GM18502 (cell line): ENCODE data around the gene SNX3.

ENCODE experiments used
- ATAC-seq: cut with Tn5 transposase; IDR thresholded peaks from one replicate; pipeline ENCODE4 v1.9.1; 2021; ENCODE audit warnings: mild to moderate bottlenecking; ENCODE audit not compliant: unreplicated experiment, poor library complexity

SNX3 gene

GRCh38 chr6:108209738-108210137, 51.1 kb downstream of the SNX3 start:
- ATAC-seq: no peak

DNA sequence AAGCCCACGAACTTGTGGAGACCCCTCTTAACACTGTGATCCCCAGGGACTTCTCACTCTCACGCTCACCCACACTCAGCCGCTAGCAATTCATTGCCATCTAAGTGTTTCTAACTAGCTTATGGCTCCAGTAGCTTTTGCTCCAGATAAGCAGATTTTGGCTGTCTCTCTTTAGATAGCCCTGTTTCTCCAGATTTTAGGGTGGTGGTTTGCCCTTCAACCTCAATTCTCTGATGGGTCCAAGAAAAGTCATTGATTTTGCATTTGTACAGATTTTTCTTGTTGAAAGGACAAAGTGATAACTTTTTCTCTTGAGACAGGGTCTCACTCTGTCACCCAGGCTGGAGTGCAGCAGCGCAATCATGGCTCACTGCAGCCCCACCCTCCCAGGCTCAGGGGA, 53.8 kb downstream of the SNX3 start:
- no peak for ATAC-seq

DNA sequence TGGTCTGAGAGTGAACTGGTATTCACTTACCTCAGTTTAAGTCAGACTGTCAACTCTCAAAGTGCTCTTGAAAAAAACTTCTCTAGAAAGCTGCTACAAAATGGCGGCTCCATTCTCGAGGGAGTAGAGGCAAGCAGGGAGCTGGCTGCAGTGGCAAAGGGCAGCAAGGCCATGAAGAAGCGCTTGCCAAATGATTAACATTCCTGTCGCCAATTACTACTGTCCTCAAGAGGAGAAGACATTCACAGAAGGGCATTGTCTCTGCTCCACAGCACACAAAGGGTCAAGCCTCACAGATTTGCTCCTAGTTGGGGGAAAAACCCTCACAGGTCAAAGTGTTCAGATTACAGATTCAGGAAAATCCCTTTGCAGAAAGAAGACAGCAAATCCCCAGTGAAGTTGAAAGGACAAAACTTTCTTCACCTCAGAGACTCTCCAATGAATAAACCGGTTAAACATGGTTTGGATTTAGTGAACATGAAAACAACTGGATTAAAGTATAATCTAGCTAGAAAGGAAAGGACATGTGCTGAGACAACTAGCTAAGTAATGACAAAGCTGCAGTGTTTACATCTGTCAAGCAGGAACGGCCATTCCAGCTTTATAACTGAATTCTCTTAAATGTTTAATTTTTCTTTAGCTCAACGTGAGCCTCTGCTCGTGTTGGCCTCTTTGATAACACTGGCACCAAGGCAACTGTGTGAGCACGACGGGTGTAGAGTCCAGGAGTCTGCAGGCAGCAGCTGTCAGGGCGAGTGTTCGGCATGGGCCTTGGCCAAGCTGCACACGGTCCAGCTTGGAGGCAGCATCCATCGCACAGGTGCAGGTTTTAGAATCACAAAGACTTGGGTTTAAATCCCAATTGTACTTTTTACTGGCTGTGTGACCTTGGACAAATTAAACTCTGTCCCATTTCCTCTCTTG, 57.4 kb downstream of the SNX3 start:
- no peak for ATAC-seq

DNA sequence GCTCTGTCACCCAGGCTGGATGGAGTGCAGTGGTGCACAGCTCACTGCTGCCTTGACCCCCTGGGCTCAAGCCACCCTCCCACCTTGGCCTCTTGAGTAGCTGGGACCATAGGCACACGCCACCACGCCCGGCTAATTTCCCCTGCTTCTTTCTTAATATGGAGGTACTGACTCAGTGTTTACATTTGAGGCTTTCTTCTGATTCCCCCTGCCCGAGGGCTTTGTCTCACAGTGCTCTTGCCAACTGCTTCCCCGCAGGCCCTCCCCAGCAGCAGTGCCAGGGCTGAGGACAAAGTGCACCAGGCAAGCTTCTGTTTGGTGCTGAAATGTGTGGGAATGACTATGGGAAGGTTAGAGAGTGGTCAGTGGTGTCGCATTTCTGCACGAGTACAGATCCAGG, 60.2 kb downstream of the SNX3 start:
- no peak for ATAC-seq

- ATAC-seq: no peak
Observed at GRCh38 chr6:108200186-108200585, 60.7 kb downstream of the SNX3 start.

GRCh38 chr6:108198761-108199498, 61.9 kb downstream of the SNX3 start:
- ATAC-seq: no peak

- ATAC-seq: no peak
Observed at GRCh38 chr6:108195209-108195608, 65.6 kb downstream of the SNX3 start.

GRCh38 chr6:108194503-108194902, 66.3 kb downstream of the SNX3 start:
- ATAC-seq: no peak

DNA sequence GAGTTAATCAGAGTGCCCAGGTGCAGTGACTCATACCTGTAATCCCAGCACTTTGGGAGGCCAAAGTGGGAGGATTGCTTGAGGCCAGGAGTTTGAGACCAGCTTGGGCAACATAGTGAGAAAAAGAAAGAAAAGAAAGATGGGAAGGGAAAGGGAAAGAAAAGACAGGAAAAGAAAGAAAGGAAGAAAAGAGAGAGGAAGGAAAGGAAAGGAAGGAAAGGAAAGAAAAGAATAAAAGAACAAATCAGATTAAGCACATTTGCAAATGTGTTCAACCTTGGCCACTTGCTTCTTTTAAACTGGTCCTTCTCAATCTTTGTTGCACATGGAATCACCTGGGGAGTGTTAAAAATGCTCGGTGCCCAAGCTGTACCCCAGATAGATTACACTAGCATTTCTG, 67.0 kb downstream of the SNX3 start:
- no peak for ATAC-seq

DNA sequence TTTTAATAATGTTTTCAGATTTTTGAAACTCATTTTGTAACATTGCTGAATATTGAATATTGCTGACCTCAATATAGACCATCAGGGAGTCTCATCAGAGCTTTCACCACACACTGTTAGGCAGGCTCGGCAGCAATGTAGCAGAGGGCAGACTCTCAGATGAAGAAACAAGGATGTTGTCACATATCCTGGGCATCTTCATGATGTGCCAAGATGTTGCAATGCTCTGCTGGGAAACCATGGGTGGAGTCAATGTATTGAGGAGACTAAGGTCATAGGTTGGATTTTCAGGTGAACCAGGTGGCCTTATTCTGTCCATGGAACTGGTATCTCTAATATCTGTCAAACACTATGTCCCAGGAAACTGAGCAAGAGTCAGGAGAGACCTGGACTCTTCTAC, 67.7 kb downstream of the SNX3 start:
- ATAC-seq: no peak

DNA sequence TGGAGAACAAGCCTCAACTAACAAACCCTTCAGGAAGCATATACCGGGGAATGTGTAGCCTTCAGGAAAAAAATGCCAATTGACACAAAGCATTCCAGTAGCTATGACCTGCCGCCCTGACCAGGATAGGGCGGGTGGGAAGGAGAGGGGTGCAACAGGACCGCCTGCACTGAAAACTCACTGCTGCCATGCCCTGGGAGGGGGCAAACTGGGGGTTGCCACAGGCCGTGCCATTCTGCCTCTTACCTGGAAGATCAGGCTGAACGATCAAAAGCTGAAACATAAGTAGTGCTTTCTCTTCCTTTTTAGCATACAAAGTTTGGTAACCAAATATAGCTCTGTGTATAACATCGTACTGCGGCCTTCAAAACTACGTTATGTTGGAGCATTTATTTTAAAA, 73.3 kb downstream of the SNX3 start:
- ATAC-seq: no peak

DNA sequence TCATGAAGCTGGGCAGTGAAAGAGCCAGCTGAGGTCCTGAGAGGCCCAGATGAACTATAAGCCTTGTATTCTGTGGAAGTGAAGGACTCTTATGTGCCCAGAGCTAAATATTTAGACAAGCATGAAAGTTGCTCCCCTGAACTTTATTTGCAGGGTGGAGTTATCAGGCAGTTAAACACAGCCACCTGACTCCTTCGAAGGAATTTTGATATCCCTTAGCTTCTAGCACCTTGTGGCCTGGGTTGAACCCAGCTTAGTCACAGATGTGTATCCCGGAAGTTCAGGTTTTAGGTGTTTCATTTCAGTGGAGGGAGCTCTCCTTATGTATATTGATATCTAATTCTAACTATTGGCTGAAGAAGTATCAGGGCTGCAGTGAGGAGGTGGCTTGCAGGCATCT, 74.6 kb downstream of the SNX3 start:
- ATAC-seq: no peak

DNA sequence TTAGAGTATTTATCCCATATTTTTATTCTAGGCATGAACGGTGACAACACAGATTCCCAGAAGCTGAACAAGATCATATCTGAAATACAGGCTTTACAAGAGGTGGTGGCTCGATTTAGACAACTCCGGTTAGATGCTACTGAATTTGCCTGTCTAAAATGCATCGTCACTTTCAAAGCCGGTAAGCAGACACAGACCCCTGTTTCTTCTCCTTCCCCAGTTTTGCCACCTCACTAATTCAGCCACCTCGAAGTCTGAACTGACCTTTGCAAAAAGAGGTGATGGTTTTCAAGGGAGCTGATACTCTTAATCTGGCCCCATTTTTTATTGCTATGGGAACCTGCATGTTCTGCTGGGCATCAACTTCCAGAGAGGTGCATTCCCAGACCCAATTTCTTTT, 80.1 kb downstream of the SNX3 start:
- no peak for ATAC-seq

- no peak for ATAC-seq
Observed at GRCh38 chr6:108180266-108180665, 80.6 kb downstream of the SNX3 start.

DNA sequence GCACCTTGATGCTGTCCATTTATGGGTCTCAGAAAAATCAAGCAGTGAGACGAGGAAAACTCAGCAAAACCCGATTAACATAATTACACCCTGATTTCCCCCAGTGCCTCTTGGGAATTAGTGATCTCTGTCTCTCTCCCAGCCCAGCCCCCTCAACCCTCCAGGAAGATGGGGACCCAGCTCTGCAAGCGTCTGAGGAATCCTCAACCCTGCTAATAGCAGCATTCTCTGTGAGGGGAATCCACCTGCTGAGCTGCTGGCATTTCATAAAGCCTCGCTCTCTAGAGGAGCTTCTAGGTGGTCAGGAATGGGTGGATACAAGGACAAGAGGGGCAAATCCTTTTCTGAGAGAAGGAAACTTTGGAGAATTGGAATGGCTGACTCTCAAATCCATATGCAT, 81.1 kb downstream of the SNX3 start:
- no peak for ATAC-seq

DNA sequence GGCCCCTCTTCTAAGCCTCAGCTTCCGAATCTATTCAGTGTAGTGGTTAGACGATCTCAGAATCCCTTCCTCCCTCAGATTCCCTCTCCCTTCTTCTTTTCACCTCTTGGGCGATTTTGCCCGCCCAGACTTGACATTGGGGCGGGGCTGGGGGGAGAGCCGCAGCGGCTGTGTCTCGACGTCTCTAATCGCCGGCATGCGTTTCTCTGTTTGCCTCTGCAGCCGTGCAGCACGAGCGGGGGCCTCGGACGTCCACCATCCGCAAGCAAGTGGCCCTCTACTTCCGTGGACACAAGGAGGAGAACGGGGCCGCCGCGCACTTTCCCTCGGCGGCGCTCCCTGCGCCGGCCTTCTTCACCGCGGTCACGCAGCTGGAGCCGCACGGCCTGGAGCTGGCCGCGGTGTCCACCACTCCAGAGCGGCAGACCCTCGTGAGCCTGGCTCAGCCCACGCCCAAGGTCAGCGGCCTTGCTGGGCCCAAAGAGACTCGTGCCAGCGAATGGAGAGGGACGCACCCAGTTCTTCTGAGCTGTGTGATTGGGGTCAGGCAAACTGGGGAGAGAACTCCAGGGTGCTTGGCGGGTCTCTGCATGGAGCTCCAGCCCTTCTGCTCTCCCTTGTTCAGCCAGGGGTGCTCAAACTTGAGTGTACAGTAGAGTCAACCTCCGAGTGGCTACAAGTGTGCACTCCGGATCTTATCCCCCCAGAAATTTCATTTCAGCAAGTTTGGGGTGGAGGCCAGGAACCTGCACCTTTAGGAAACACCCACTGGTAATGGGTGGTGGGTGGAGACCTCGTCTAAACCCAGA, 84.4 kb downstream of the SNX3 start:
- no peak for ATAC-seq

DNA sequence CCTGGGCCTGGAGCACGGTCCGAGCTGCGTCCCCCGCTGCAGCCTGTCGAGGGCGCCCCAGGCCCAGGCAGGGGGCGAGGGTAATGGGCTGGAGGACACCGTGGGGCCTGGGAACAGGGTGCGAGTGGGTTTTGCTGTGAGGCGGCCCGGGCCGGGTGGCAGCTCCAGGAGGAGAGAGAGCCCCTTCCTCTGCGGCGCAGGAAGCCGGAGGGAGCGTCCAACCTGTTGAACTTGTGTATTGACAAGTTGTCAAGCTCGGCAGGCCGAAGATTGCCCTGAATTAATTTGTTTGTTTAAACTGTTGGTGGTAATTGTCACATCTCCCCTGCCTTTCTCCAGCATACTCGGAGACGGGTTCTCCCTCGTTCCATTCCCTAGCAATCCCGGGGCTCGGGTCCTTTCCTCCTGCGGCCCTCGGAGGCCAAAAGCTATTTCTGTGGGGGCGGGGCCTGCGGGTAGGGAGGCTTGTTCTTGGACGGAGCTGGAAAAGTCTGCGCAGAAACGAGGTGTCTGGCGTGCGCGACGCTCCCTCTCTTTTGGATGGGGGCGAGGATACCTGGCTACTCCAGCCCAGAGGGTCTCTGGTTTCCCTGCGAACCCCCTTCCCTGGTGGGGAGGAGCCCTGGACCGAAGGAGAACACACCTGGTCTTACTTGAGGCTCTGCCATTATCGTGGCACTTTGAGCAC, 85.1 kb downstream of the SNX3 start:
- no peak for ATAC-seq

DNA sequence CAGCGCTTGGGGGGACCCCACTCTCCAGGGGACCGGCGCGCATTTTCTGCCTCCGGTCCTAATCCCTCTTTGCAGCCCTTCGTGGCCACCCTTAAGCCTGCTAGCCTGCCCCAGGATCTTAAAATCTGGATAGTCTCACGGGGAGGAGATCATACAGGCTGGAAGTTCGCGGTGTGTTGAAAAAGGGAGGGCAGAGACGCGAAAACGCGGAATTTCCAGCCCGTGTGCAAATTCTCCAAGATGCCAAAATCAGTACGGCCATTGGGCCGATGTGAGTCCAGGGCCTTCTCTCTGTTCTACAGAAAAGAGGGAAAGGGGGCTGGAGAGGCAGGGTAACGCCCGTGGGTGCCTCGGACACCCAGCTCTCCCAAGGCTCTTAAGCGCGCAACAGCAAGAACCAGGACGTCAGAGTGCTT, 85.7 kb downstream of the SNX3 start:
- ATAC-seq: no peak

GRCh38 chr6:108174371-108175175, 86.3 kb downstream of the SNX3 start:
- ATAC-seq: no peak
